Measurements from ENCODE around the gene SLC16A3.

DNA sequence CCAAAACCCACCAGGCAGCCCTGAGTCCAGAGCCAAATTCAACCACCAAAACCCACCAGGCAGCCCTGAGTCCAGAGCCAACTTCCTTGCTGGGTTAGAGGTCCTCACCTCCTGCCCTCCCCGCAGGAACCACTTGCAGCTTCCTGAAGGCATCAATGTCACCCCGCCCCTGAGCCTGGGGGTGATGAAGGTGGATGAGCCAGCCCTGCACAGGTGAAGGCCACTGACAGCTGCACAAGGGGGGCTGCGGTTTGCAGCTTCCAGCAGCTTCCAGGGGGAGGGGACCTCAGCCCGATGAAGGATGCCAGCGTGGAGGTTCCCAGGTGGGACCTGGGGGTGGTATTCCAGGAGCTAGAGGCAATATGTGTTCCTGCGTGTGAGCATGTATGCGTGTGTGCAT lies 52.2 kb downstream of the SLC16A3 start:
- TF ChIP-seq, protein P1, sequence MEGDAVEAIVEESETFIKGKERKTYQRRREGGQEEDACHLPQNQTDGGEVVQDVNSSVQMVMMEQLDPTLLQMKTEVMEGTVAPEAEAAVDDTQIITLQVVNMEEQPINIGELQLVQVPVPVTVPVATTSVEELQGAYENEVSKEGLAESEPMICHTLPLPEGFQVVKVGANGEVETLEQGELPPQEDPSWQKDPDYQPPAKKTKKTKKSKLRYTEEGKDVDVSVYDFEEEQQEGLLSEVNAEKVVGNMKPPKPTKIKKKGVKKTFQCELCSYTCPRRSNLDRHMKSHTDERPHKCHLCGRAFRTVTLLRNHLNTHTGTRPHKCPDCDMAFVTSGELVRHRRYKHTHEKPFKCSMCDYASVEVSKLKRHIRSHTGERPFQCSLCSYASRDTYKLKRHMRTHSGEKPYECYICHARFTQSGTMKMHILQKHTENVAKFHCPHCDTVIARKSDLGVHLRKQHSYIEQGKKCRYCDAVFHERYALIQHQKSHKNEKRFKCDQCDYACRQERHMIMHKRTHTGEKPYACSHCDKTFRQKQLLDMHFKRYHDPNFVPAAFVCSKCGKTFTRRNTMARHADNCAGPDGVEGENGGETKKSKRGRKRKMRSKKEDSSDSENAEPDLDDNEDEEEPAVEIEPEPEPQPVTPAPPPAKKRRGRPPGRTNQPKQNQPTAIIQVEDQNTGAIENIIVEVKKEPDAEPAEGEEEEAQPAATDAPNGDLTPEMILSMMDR (conservative IDR thresholded peaks at IDR 0.05): no peak
- no peak for TF ChIP-seq EZH2 (IDR thresholded peaks at IDR 0.05; ENCODE audit: low read depth)

Data from PC-9 (cell line).